GM21619 (cell line): ENCODE measurements around the gene WBP1.
"Not testable (repeated sequence)": the region's sequence is repeated elsewhere in the genome, so short reads cannot be mapped to it uniquely, and the experiment has no call there.

ENCODE experiments used
- ATAC-seq: cut with Tn5 transposase; IDR thresholded peaks from one replicate; pipeline ENCODE4 v1.9.1; 2021; ENCODE audit not compliant: unreplicated experiment

The WBP1 gene

GRCh38 chr2:74448771-74449170, 9.5 kb upstream of the WBP1 start:
- ATAC-seq, result no peak

DNA sequence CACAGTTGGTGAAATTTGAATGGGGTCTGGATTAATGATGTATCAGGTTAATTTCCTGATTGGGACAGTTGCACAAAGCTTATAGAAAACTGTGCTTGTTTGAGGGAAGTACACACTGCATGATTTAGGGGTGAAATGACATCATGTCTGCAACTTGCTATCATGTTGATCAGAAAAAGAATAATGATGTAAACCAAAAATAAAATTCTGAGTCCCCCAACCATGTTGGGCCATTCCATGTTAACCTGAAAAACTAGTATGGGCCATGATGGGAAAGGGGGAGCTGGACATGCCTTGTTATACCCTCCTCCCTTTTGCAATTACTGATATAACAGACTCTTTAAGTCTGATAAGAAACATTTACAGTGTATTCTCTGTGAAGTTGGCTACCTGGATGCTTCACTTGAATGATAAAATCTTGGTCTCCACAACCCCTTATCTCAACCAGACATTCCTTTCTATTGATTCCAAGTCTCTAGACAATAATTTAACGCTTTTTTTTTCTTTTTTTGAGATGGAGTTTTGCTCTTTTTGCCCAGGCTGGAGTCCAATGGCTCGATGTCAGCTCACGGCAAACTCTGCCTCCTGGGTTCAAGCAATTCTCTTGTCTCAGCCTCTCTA, 7.6 kb upstream of the WBP1 start:
- ATAC-seq, result no peak

GRCh38 chr2:74454654-74455511, 3.4 kb upstream of the WBP1 start, which contains the start of gene INO80B:
TSS of gene INO80B (plus strand) at chr2:74455087. CDS start at chr2:74455117, 30 bp downstream.
- ATAC-seq, result peak; percentile 42

GRCh38 chr2:74457129-74457548, 1.1 kb upstream of the WBP1 start:
- ATAC-seq, result no peak

DNA sequence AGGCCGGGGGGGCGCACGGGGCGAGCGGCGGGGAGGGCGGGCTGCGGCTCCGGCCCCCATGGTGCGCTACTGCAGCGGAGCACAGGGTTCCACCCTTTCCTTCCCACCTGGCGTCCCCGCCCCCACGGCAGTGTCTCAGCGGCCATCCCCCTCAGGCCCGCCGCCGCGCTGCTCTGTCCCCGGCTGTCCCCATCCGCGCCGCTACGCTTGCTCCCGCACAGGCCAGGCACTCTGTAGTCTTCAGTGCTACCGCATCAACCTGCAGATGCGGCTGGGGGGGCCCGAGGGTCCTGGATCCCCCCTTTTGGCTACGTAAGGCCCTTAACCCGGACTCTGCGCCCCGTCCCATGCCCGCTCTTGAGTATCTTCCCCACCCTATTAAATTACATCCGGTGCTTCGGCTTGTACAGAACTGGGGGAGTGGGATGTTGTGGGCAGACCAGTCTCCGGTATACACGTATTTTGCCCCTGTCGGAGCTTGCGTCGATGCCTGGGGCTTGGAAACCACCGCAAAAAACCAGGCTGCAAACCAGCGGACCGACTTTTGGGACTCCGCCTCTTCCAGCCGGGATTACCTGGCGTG, 598 bp upstream of the WBP1 start:
- peak; percentile 30 for ATAC-seq

GRCh38 chr2:74458938-74459363, 713 bp downstream of the WBP1 start:
- no peak for ATAC-seq

DNA sequence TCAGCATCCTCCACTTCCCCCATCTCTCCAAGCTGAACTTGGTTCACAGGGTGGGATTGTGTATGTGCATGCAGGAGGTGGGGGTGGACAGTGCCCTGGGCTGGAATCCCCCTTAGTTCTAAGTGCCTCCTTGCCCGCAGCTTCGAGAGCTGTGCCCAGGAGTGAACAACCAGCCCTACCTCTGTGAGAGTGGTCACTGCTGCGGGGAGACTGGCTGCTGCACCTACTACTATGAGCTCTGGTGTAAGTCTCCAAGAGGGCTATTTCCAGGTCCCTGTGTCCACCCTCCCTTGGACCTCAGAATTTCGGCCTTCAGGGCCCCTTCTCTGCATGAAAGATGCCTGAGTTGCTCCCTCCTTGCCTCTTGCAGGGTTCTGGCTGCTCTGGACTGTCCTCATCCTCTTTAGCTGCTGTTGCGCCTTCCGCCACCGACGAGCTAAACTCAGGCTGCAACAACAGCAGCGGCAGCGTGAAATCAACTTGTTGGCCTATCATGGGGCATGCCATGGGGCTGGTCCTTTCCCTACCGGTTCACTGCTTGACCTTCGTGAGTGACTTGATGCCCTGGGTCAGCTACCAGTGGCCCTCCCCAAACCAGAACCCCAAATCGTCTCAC, 1.4 kb downstream of the WBP1 start:
- not testable (repeated sequence) for ATAC-seq

DNA sequence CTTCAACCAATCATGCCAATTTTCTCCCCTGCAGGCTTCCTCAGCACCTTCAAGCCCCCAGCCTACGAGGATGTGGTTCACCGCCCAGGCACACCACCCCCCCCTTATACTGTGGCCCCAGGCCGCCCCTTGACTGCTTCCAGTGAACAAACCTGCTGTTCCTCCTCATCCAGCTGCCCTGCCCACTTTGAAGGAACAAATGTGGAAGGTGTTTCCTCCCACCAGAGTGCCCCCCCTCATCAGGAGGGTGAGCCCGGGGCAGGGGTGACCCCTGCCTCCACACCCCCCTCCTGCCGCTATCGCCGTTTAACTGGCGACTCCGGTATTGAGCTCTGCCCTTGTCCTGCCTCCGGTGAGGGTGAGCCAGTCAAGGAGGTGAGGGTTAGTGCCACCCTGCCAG, 1.9 kb downstream of the WBP1 start:
- ATAC-seq, result not testable (repeated sequence)

GRCh38 chr2:74461187-74462053, 3.2 kb downstream of the WBP1 start:
- no peak for ATAC-seq

DNA sequence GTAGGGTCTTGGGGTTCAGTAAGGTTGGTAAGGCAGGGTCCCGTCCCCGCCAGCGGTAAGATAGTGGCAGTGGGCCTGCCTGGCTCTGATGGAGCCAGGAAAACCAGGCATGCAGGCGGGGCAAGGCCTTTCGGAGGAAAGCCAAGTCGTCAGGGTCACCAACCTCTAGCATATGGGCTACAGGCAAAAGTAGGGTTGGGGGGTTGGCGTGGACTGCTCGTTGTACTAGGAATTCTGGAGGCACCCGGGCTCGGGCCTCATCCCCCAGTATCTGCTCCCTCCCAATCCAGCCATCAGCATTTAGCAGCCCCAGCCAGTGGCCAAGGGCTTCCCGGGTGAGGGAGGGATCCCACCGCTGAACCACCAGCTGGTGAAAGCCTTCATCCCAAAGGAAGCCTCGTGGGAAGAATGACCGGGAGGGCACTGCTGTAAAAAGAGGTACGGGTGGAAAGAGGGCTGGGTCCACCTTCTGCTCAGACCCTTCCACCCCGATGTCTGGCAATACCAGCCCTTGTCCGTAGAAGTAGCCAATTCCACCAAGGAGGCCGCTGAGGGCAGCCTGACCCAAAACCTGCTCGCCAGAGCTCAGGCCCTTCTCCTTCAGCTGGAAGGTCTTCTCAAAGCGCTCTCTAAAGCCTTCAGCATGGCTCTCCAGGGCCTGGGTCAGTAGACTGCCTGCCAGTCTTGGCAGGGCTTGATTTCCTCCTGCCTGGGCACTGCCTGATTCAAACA, 4.0 kb downstream of the WBP1 start:
- ATAC-seq, result no peak

DNA sequence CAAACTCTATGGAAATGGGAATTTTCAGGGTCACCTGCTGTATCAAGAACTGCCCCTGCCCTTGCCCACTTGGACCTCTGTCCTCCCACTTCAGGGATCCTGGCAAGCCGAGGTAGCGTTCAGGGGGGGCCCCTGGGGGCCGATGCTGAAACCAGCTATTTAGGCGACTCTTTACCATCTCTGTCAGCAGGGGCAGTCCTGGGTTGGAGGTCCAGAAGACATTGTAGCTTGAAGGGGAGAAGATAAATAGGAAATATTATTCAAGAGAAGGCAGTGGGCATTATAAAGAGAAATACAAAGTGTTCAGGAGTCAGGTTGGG, 4.5 kb downstream of the WBP1 start:
- ATAC-seq, result no peak

DNA sequence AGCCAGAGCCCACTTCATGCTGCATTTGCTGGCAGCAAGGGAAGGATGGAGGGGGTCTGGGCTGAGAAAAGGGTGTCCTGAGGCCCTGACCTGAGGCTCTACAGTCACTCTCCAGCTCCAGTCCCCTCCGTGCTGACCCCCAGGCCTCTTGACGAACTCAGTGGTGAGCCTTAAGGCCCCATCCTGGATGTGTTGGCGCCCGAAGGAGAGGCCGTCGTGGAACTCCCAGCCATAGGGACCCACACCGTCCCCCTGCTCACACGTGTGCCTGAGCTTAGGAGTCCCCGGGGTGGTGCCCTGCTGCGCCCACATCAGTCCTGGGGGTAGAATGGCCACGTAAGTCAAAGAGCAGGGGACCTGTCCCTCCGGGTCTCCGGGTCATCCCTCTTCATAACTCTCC, 6.2 kb downstream of the WBP1 start:
- no peak for ATAC-seq

GRCh38 chr2:74470742-74471141, 12.5 kb downstream of the WBP1 start:
- ATAC-seq, result not testable (repeated sequence)

DNA sequence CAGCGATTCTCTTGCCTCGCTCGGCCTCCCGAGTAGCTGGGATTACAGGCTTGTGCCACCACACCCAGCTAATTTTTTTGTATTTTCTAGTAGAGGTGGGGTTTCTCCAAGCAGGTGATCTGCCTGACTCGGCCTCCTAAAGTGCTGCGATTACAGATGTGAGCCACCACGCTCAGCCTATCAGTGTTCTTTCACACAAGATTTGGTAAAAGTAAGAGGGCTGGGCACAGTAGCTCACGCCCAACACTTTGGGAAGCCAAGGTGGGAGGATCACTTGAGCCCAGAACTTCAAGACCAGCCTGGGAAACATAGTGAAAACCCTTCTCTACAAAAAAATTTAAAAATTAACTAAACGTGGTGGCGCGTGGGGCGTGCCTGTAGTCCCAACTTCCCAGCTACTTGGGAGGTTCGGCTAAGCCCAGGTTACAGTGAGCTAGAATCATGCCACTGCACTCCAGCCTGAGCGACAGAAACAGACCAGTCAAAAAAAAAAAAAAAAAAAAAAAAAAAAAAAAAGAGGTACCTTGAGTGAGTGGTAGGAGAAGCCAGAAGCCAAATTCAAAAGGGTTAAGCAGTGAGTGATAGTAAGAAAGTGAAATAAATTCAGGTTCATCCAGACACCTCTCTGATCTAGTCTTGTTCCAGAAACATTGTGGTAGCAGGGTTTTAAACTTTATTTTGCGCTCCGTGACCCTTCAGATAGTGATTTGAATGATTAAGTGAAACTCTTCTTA, 13.3 kb downstream of the WBP1 start:
- ATAC-seq, result no peak

DNA sequence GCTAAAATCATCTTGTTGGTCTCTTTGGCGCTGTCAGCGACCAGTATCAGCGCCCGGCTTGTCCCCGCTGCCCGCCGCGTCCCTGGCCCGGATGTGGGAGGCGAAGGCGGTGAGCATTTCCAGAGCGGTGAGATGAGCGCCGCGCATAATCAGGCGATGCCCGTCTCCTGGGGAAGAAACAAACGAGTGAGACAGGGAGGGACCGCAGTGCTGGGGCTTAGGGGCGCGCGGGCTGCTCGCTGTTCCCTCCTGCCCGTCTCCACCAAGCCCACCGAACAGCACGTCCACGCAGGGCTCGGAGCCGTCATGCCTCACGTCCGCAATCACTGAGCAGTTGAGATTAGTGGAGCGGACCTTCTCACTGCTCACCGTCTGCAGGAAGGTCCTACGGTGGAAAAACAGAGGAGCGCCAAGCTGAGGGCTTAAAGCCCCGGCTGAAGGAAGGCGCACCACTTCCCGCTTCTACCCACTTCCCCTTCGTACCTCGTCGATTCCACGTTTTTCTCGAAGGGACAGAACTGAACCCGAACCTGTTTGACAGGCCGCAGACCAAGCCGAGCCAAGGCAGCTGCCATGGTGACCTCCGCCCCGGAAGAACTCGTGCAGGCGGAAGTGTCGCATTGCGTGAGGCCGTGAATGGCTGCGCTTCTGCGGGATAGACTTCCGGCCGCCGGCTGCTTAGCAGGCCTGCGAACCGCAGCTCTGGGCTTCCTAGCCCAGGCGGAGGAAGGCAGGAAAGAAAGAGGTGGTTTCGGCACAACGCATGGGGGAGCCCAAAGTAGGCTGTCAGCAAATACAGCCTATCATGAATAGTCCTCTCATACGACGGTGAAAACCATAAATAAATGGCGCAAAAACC, 14.1 kb downstream of the WBP1 start, which contains the start of gene MRPL53:
Gene MRPL53, minus strand, starts transcription at position 595 of the 859 bp plus-strand sequence. Its CDS starts 20 bp downstream, at position 575.
- ATAC-seq, result peak; percentile 81

DNA sequence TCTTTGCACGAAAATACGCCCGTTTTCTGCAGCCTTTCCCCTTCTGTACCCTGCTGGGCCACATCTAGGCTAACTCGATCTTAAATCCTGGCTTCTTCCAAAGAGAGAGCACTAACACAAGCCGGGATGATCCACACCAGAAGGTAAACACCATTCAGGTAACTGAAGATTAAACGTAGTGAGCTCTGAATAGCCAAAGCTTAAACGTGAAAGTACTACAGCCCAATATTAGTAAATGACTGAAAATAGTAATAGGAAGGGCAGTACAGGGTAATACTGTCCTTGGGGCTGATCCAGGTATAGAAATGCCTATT, 14.7 kb downstream of the WBP1 start:
- no peak for ATAC-seq

GRCh38 chr2:74474481-74474880, 16.2 kb downstream of the WBP1 start:
- no peak for ATAC-seq

DNA sequence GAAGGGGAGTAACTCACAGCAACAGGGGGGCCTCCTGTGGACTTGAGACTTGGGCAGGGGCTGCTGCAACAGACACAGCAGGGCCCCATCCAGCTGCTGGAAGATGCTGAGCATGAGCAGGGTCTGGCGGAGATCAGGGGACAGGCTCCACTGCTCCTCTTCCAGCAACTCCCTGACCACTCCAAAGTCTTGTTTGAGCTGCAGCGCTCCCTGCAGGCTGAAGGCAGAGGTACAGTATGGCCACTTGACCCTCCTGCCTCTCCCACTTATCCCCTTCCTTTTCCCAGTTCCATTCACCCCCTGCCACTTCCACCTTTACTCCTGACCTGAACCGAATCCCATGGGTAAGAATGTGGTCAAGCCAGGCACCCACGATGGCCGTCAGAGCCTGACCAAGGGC, 16.7 kb downstream of the WBP1 start:
- ATAC-seq, result no peak
